Right renal pelvis (tissue), 4 donors: Measurements from ENCODE around the gene CCDC93. TPM values are rescaled to one million over a fixed set of nuclear protein-coding genes. Genes with fewer than 3 reads are reported as not detected.
"Not testable (repeated sequence)": the region's sequence is repeated elsewhere in the genome, so short reads cannot be mapped to it uniquely, and the experiment has no call there.

ENCODE experiments used
- DNase-seq, 4 donors: peaks; one replicate each; pipeline ENCODE4 v3.0.0-alpha.2; 2013; ENCODE audit warnings: low read depth in 4 of 4, low spot score in 3 of 4, missing footprints in 1 of 4
- polyA plus RNA-seq, 4 donors: library from polyadenylated mRNA; unstranded; fragments of 120-200 nt; gene quantifications; one replicate each; pipeline ENCODE4 v1.2.1, GENCODE V29; 2013; ENCODE audit not compliant: insufficient read length in 4 of 4

CCDC93 gene
- polyA plus RNA-seq, 4 donors = 37.7 to 52.2 (median 42.1) TPM

DNA sequence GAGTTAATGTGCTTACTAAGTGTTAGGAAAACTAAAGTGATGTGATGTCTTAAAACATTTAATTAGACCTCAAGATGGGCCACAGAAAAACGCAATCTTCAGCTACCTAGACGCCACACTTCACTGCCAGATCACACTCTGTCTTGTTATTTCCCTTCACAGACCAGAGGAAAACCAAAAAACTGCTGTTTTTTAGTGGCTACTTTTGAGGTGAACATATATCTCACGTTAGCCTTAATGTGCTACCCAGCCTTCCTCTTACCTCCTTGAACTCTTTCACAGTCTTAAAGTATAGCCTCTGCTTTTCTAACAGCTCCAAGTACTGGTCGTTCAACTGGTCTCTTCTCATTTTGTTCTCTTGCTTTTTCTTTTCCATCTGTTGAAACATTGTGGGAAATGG is 83.1 kb downstream of the CCDC93 start:
- DNase-seq = no peak

- DNase-seq = not testable (repeated sequence)
These were observed 90.4 kb downstream of the CCDC93 start for GRCh38 chr2:117923471-117923870.

DNA sequence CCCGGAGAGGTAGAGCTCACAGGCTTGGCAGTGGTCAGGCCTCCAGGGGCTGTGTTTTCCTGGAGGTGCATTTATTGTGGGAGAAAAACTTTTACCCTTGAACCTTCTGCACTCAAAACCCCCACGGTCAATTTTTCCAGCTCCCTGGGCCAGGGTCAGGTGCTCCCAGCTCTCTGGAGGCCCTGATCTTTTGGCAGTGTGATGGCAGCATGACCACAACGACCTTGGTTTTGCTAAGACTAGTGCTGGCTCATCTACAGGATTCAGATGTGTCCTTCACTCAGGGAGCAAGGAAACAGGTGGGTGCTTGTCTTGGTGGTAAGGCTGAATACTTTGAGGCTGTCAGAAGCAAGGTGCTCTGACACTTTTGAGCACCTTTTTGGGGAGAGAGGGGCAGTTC is 92.3 kb downstream of the CCDC93 start:
- no peak for DNase-seq

GRCh38 chr2:117918608-117919007 is 95.3 kb downstream of the CCDC93 start:
- no peak for DNase-seq

GRCh38 chr2:117917223-117917917 is 96.5 kb downstream of the CCDC93 start:
- DNase-seq = no peak

GRCh38 chr2:117902933-117903332 is 110.9 kb downstream of the CCDC93 start:
- DNase-seq = no peak

DNA sequence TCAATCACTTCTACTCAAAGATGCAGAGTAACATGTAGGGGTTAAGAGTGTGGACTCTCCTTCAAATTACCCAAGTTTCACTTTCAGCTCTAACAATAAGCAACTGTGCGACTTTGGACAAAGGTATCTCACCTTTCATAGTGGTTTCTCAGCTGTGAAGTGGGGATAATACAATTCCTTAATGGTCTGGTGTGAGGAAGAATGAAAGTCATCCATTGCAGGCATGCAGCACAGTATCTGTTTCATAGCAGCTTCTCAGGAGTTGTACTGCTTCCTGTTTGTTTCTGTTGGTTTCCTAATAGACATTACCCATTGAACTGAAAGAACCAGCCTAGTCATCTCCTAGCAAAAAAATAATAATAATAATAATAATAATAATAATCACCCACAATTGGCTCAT is 125.0 kb downstream of the CCDC93 start:
- DNase-seq = no peak

DNA sequence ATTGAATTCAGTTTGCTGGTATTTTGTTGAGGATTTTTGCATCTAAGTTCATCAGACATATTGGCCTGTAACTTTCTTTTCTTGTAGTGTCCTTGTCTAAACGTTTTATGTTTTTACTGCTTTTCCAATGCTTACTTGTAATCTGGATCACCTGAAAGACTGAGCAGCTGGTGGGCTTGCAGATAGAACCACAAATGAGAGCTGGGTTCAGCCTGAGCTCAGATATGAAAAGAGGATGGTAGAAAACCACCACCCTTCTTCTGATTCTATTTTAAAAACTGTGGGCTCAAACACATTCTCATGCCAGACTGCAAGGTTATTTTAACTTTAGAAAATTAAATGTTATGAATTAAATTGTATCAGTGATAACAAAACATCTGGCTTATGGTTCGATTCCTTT is 128.6 kb downstream of the CCDC93 start:
- DNase-seq = no peak

GRCh38 chr2:117879003-117879402 is 134.9 kb downstream of the CCDC93 start:
- DNase-seq = no peak

DNA sequence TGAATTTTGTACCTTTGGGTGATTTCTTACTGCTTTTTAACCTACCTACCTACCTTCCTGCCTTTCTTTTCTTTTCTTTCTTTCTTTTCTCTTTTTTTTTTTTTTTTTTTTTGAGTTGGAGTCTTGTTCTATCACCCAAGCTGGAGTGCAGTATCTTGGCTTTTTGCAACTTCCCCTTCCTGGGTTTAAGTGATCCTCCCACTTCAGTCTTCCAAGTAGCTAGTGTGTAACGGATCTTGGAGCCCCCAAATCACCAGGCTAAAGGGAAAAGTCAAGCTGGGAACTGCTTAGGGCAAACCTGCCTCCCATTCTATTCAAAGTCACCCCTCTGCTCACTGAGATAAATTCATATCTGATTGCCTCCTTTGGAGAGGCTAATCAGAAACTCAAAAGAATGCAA is 138.1 kb downstream of the CCDC93 start:
- DNase-seq = no peak

Other genes starting within 250 kb of the CCDC93 start
- 10 to 100 TPM; 68.8 to 86.3 (median 81.4) TPM for gene DDX18, start 199.4 kb downstream of the CCDC93 start, polyA plus RNA-seq
- 10 to 100 TPM; 28.5 to 37.6 (median 34.4) TPM for gene INSIG2, start 74.4 kb upstream of the CCDC93 start, polyA plus RNA-seq